Dedifferentiated amniotic fluid mesenchymal stem cell (primary cell): ENCODE results near the gene ABLIM2.

Experiments
- DNase-seq: peaks from one replicate; pipeline ENCODE4 v3.0.0-alpha.2; 2016; ENCODE audit errors: extremely low spot score

The ABLIM2 gene

GRCh38 chr4:8085491-8086117 lies 73.0 kb downstream of the ABLIM2 start:
- no peak for DNase-seq

GRCh38 chr4:8084712-8085490 lies 73.7 kb downstream of the ABLIM2 start:
- no peak for DNase-seq

GRCh38 chr4:8084031-8084660 lies 74.5 kb downstream of the ABLIM2 start:
- DNase-seq, result no peak

GRCh38 chr4:8083086-8083825 lies 75.4 kb downstream of the ABLIM2 start:
- no peak for DNase-seq

- DNase-seq, result no peak
Observed at GRCh38 chr4:8082517-8083055, 76.0 kb downstream of the ABLIM2 start.

- no peak for DNase-seq
Observed at GRCh38 chr4:8081621-8082516, 76.7 kb downstream of the ABLIM2 start.

- no peak for DNase-seq
Observed at GRCh38 chr4:8081171-8081570, 77.4 kb downstream of the ABLIM2 start.

GRCh38 chr4:8080754-8081065 lies 77.9 kb downstream of the ABLIM2 start:
- DNase-seq, result no peak

- no peak for DNase-seq
Observed at GRCh38 chr4:8079916-8080753, 78.5 kb downstream of the ABLIM2 start.

GRCh38 chr4:8079031-8079885 lies 79.4 kb downstream of the ABLIM2 start:
- no peak for DNase-seq

GRCh38 chr4:8078610-8079015 lies 80.0 kb downstream of the ABLIM2 start:
- DNase-seq, result no peak

GRCh38 chr4:8078109-8078494 lies 80.5 kb downstream of the ABLIM2 start:
- DNase-seq, result no peak

- DNase-seq, result no peak
Observed at GRCh38 chr4:8077181-8078108, 81.2 kb downstream of the ABLIM2 start.

GRCh38 chr4:8076023-8076422 lies 82.6 kb downstream of the ABLIM2 start:
- DNase-seq, result no peak

GRCh38 chr4:8073206-8073863 lies 85.3 kb downstream of the ABLIM2 start:
- DNase-seq, result no peak

GRCh38 chr4:8072235-8072968 lies 86.2 kb downstream of the ABLIM2 start:
- DNase-seq, result no peak

- DNase-seq, result no peak
Observed at GRCh38 chr4:8071766-8072165, 86.8 kb downstream of the ABLIM2 start.
